WI38 (cell line): ENCODE results near the gene WNK2.

ENCODE experiments used
- H3K4me3 ChIP-seq: 2 replicates; pipeline ENCODE4 v1.5.1; 2011; ENCODE audit warnings: low read depth, mild to moderate bottlenecking, control low read depth, low read length
- CTCF ChIP-seq: IDR thresholded peaks from 2 replicates; pipeline ENCODE4 v1.5.1; 2012; ENCODE audit warnings: low read depth, mild to moderate bottlenecking, control low read depth, low read length

WNK2 gene

GRCh38 chr9:93209097-93209496 lies 25.2 kb downstream of the WNK2 start:
- no peak overlapping the region for H3K4me3 ChIP-seq
- no peak for TF ChIP-seq CTCF

- H3K4me3 ChIP-seq: no peak overlapping the region
- no peak for TF ChIP-seq CTCF
Measured at GRCh38 chr9:93209576-93210323, 25.8 kb downstream of the WNK2 start.

- no peak for TF ChIP-seq CTCF
Measured at GRCh38 chr9:93210324-93210973, 26.5 kb downstream of the WNK2 start.

GRCh38 chr9:93210974-93211653 lies 27.2 kb downstream of the WNK2 start:
- no peak for TF ChIP-seq CTCF
- H3K4me3 ChIP-seq: no peak overlapping the region

More at GRCh38 chr9:93210324-93210973, 26.5 kb downstream of the WNK2 start:
- H3K4me3 ChIP-seq: no peak overlapping the region

GRCh38 chr9:93211654-93212001 lies 27.7 kb downstream of the WNK2 start:
- no peak overlapping the region for H3K4me3 ChIP-seq
- no peak for TF ChIP-seq CTCF

- no peak overlapping the region for H3K4me3 ChIP-seq
- no peak for TF ChIP-seq CTCF
Measured at GRCh38 chr9:93212409-93212808, 28.5 kb downstream of the WNK2 start.

- H3K4me3 ChIP-seq: no peak overlapping the region
- TF ChIP-seq CTCF: no peak
Measured at GRCh38 chr9:93216073-93216365, 32.1 kb downstream of the WNK2 start.
